RWPE1 (cell line): ENCODE results near the gene SLC35E2B.

Experiments
- CTCF ChIA-PET: fragments of 350-600 bp; sonication (Branson Sonifier 250); formaldehyde crosslinking; extraction: SDS; loops from one replicate; lab custom pipeline; 2021; lab: Yijun Ruan, JAX
- POLR2A ChIA-PET: fragments of 400-600 bp; formaldehyde crosslinking; extraction: SDS; loops from one replicate; lab custom pipeline; 2020; ENCODE audit warnings: antibody characterized with exemption; ENCODE audit not compliant: low non-redundant PET; lab: Yijun Ruan, JAX
- DNase-seq: peaks from one replicate; pipeline ENCODE4 v3.0.0; 2012; ENCODE audit warnings: low spot score
- H3K27ac ChIP-seq: fragments of 450-650 bp; 2 replicates; pipeline ENCODE4 v1.5.1; 2017
- TF ChIP-seq, protein P1 (sequence below): fragments of 450-650 bp; conservative IDR thresholded peaks from 2 replicates; pipeline ENCODE4 v1.5.1; 2017; ENCODE audit warnings: low read depth, mild to moderate bottlenecking

SLC35E2B gene

DNA sequence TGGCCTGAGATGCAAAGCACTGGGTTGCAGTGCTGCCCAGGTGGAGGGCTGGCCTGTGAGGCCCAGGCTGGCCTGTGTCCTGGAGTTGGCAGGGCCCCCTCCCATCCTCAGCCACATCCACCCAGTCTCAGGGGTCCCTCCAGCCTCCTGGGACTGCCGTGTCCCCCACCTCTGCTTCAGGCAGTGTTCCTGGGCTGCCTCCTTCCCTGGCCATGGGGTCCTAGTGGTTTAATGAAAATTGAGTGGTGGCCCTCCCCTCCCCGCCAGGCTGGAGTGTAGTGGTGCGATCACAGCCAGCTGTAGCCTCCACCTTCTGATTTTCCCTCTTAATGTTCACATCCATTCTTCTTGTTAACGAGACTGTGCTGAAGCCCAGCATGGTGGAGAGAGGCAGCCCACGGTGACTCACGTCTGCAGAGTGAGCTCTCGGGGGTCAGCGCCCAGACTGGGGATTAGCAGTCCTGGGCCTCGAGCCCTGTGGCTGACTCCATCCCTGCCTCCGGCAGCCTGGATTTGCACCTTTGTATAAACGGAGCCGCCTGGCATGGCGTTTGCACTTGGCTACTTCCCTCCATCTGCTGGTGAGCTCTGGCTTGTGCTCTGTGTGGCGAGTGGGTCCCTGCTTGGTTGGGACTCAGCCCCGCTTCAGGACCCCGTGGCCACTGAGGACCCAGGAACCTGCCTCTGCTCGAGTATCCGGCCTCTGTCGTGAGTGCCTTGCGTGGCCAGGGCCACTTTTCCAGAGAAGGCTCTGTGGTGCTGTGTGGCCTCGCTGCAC is 70.4 kb downstream of the SLC35E2B start:
- H3K27ac ChIP-seq: peak overlapping the region; percentile 42
- TF ChIP-seq, protein P1, sequence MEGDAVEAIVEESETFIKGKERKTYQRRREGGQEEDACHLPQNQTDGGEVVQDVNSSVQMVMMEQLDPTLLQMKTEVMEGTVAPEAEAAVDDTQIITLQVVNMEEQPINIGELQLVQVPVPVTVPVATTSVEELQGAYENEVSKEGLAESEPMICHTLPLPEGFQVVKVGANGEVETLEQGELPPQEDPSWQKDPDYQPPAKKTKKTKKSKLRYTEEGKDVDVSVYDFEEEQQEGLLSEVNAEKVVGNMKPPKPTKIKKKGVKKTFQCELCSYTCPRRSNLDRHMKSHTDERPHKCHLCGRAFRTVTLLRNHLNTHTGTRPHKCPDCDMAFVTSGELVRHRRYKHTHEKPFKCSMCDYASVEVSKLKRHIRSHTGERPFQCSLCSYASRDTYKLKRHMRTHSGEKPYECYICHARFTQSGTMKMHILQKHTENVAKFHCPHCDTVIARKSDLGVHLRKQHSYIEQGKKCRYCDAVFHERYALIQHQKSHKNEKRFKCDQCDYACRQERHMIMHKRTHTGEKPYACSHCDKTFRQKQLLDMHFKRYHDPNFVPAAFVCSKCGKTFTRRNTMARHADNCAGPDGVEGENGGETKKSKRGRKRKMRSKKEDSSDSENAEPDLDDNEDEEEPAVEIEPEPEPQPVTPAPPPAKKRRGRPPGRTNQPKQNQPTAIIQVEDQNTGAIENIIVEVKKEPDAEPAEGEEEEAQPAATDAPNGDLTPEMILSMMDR: no peak
- DNase-seq: no peak
- ChIA-PET POLR2A (no interaction called here), CTCF (no interaction called here)

DNA sequence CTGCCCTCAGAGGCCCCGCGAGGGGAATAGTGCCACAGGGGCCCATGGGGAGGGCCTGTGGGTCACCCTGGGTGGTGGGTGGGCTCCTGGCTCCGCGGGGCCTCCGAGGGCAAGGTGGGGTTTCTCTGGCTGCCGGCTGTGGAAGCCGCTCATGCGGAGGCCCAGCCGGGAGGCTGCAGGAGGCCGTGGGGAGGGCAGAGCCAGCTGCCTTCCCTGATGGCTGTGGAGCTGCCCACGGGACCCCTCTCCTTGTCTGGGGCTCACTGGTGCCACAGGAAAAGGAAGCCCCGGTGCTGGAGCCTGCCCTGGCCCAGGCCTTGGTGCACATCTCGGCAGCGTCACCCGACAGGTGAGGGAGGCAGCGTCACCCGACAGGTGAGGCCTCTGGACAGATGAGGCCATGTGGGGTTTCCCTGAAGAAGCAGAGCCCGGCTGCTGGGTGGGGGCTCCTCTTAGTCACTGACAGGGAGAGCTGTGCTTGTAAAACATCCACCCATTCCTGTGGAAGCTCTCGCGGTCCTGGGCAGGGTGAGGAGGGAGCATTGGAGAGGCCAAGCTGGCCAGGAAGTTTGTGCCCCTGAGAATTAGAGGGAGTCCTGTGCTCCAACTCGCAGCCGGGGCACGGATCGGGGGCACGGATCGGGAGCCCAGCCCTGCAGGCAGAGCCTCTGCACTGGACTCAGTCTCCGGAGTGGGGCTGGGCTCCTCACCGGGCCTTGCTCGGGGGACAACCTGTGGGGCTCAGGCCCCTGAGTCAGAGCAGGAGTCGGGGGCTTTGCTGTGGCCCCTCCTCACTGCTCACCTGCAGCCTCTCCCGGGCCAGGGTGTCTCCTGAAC is 71.2 kb downstream of the SLC35E2B start:
- TF ChIP-seq, protein P1: no peak
- ChIA-PET POLR2A (no interaction called here), CTCF (no interaction called here)
- DNase-seq: no peak
- peak overlapping the region; percentile 42 for H3K27ac ChIP-seq

DNA sequence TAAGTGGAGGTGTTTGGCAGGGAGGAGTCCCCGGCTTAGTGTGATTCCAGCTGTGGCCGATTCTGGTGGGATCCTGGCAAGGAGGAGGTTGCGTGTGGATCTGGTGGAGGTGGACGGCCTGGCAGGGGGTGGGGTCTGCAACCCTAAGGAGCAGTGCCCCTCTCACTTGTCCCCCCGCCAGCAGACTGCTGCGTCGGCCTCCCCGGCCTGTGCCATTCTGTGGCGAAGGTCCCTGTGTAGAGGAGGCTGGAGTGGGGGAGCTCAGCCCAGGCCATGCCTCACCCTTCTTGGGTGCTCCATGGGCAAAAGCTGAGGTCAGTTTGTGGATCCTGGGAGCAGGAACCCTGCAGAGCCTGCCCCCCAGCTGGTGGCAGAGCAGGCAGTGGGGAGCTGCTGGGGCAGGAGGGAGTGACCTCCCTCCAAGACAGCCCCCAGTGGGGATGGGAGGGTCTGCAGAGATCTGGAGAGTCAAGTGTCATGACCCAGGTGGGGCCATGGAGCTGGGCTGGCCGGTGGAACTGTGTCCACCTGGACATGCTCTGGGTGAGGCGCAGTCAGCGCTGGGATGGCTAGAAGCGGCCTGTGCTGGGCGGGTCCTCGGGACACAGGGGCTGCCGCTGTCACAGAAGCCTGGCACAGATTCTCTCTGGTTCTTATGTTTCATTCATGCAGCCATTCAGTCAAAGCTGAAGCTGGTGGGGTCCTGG is 72.0 kb downstream of the SLC35E2B start:
- DNase-seq: no peak
- no peak overlapping the region for H3K27ac ChIP-seq
- ChIA-PET CTCF (interaction anchor here (0.6 kb wide), 1 partner anchor 29 kb away, joined by 8 read pairs; no protein-coding TSS in a partner anchor), POLR2A (no interaction called here)
- TF ChIP-seq, protein P1: no peak

- DNase-seq: no peak
- TF ChIP-seq, protein P1: no peak
- ChIA-PET POLR2A (no interaction called here), CTCF (no interaction called here)
- peak overlapping the region; percentile 13; the same call in 1 of the 2 replicates for H3K27ac ChIP-seq
These were observed 72.7 kb downstream of the SLC35E2B start for GRCh38 chr1:1619917-1620361.

- DNase-seq: no peak
- ChIA-PET CTCF (no interaction called here), POLR2A (no interaction called here)
- peak overlapping the region; percentile 99; the same call in 1 of the 2 replicates for H3K27ac ChIP-seq
- TF ChIP-seq, protein P1: no peak
These were observed 74.1 kb downstream of the SLC35E2B start for GRCh38 chr1:1618396-1619068.
